HG03280 (cell line): Measurements from ENCODE around the gene CBLN1.
"Not testable (repeated sequence)": the region's sequence is repeated elsewhere in the genome, so short reads cannot be mapped to it uniquely, and the experiment has no call there.

ENCODE experiments used
- ATAC-seq: cut with Tn5 transposase; IDR thresholded peaks from one replicate; pipeline ENCODE4 v1.9.1; 2021; ENCODE audit warnings: mild to moderate bottlenecking, moderate library complexity; ENCODE audit not compliant: unreplicated experiment

Gene CBLN1

GRCh38 chr16:49277766-49278566 is 3.7 kb downstream of the CBLN1 start:
- ATAC-seq = no peak

GRCh38 chr16:49277386-49277742 is 4.3 kb downstream of the CBLN1 start:
- no peak for ATAC-seq

DNA sequence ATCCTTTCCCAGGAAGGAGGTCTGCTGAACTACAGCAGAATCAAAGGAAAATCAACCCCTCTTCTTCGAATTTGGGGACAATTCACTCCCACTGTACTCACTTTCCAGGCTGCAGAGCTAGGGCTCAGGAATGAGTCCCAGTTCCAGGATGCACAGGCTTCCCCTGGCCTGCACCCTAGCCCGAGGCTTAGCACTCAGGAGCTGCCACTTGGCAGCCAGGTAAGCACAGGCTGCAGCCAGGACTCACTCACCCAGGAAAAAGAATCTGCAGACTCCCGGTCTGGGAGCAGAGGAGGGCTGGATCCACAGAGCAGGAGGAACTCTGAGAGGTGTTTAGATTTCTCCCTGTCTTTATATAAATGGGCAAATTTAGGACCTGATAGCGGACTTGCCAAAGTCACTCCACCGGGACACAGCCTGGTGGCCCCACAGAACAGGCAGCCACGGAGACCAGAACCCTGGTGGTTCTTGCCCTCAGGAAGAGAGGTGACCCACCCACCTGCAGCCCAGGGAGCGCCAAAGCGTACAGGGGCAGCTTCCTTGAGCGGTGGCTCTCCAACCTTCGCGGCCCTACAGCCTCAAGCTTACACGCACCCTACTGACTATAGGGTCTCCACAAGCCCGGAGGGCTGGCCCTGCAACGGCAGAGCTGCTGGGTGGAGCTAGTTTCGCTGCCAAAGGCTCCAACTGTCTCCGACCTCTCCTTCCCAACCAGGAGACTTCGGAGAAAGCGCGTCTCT is 4.8 kb downstream of the CBLN1 start:
- ATAC-seq = no peak

DNA sequence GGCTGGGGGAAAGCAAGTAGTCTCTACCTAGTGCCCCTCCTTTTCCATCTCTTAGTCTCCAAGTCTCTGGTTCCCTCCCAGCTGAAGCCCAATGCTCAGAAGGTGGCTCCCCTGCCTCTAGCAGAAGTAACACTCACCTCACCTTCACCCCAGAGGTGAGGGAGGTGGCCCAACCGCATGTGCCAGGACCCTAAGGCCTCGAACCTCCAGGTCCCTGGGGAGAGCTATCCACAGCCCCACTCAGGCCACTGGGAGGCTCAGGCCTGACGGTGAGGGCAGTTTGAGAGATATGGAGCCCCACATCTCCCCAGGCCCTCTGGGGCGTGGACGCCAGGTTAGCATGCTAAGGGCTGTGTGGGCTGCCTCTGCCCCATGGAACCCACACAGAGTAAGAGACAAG is 5.8 kb downstream of the CBLN1 start:
- no peak for ATAC-seq

GRCh38 chr16:49275050-49275730 is 6.4 kb downstream of the CBLN1 start:
- no peak for ATAC-seq

GRCh38 chr16:49274591-49274990 is 7.0 kb downstream of the CBLN1 start:
- no peak for ATAC-seq

DNA sequence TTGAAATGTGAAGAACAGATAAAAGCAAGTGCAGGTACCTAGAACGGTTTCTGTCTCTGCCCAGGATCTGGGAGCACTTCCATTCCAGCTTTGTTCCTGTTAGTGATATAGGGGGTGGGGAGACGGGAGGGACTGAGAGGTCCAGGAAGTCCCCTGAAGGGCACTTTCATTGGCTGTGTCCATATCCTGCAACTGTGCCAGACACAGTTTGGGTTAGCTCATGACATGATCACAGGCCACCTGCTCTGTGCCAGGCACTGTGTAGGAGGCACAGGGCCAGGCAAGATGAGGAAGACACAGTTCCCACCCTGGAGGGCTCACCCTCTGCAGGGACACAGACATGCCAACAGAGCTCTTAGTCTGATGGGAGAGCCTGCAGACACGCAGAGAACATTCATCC is 7.9 kb downstream of the CBLN1 start:
- no peak for ATAC-seq

DNA sequence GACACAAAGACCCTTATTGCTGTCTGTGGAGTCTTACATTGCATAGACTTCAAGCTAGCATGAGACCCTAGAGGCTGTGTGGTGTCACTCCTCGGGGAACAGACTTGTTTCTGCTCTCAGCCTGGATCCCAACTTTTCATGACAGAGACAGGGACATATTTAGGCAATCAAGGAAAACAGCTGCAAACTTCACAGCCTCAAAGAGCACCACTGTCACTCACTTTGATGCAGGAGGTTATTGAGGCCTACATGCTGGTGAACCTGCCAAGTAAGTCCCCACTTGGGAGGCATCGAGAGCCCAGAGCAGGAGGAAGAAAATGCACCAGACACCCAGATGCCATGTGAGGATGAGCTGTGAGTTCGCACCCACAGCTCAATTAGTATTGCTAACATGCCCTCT is 10.3 kb downstream of the CBLN1 start:
- ATAC-seq = no peak

DNA sequence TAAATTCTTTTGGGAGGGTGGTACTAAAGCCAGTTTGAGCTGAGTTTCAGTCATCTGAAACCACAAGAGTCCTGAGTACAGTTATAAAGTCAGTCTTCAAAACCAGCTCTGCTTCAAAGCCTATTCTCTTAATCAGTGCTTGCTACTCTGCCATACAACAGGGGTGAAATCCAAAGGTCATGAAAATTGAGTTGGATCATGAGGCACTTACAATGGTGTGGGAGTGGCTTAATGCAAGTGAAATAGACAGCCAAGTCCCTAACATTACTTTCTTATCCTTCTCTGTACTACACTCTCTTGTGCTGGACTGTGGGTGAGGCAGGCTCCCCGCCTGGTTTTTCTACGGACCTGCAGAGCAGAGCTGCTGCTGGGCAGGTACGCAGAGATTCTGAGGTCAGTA is 12.4 kb downstream of the CBLN1 start:
- ATAC-seq = no peak

DNA sequence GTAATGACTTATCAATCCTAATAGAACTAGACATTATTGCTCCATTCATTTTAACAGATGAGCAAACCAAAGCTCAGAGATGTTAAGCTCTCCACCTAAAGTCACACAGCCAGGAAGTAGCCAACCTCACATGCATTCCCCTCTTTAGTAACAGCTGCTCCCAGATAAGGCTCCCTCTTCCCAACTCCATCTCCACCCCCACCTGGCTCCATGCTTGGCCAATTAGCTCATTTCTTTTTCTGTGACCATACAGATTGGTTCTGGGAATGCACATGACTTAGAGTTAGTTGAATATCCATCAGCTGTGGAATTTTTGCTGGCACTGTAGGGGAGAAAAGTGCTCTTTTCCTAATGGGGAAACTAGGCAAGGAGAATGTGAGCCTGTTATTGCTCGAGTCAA is 13.0 kb downstream of the CBLN1 start:
- no peak for ATAC-seq

DNA sequence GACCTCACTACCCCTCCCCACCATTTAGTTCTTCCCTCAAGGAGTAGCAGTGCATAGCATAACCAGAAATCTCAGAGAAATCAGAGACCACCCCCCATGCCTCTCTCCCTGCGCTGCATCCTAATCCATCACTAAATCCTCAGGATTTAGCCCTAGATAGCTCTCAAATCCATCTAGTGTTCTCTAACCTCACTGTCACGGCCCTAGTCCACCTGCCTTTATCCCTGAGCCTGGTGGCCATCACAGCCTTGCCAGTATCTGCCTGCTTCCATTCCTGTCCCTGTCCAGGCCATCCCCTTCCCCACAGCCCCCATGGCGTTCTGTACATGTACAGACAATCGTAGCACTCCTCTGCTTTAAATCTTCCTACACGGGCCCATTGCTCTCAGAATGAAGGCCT is 19.1 kb downstream of the CBLN1 start:
- ATAC-seq = no peak

DNA sequence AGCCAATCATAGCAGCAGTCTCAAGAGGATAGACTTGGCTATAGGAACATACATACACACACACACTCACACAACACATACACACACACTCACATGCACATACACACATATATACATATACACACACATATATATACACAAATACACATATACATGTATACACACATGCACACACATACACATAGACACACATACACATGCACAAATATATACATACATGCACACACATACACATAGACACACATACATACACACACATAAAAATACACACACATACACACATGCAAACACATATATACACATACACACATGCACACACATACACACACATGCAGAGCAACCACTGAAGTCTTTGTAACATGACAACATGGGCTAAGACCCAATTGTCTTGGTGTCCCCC is 19.7 kb downstream of the CBLN1 start:
- ATAC-seq = no peak

- ATAC-seq = no peak
Measured at GRCh38 chr16:49260956-49261530, 20.6 kb downstream of the CBLN1 start.

DNA sequence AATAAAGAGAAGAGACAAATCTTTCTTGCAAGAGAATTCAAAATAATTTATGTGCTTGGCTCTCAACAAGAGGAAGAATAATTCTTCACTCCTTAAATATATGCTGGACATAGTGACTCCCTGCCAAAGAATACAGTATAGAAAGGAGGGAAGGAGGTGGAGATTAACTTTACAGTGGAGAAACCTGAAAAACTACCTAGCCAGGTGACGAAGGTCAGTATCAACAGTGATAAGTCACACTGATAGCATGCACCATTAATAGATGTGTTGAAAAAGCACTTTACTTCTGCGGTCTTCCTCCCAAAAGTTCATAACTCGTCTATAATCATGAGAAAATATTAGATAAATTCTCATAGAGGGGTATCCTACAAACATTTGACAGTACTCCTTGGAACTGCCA is 21.4 kb downstream of the CBLN1 start:
- no peak for ATAC-seq

GRCh38 chr16:49259330-49259729 is 22.3 kb downstream of the CBLN1 start:
- no peak for ATAC-seq

DNA sequence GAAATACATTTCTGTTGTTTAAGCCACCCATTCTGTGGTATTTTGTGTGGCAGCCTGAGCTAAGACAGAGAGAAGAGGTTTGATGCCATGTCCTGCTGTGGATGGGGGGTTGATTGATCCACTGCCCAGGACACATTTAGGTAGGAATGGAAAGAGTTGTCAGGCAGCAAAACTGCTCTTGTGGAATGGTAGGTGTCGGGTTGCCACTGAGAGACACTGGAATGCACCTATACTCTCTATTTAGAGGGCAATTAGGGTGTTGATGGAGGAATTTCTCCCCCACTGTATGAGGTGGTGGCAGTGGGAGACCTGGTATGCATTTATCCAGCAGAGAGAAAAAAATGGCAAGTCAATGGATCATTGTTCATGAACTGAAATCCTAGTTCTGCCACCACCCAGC is 30.9 kb downstream of the CBLN1 start:
- ATAC-seq = no peak

DNA sequence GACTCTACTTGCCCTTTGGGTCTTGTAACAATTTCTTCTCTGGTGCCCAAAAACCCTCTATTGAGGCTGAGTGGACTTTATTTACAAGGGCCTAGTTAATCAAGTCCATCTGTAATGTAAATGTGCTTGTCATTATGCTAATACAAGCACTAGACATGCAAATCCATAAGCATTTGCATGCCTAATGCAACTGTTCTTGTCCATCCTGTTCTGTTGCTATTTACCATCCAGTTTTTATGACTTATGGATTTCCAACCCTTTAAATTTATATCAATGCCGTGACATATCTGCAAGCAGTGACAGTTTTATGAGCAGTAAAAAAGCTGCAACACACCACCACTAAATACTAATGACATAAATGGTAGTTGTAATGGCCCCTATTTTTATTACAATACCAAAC is 33.4 kb downstream of the CBLN1 start:
- ATAC-seq = no peak

- no peak for ATAC-seq
Measured at GRCh38 chr16:49236216-49236615, 45.4 kb downstream of the CBLN1 start.

DNA sequence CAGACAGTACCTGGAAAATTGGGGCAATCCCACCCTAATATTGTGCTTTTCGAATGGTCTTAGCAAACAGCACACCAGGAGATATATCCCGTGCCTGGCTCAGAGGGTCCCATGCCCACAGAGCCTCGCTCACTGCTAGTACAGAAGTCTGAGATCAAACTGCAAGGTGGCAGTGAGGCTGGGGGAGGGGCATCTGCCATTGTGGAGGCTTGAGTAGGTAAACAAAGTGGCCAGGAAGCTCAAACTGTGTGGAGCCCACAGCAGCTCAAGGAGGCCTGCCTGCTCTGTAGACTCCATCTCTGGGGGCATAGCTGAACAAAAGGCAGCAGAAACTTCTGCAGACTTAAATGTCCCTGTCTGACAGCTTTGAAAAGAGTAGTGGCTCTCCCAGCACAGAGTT is 53.3 kb downstream of the CBLN1 start:
- ATAC-seq = not testable (repeated sequence)
